Body of pancreas (tissue), 4 donors: ENCODE measurements around the gene MGLL. TPM values are rescaled to one million over a fixed set of nuclear protein-coding genes. Genes with fewer than 3 reads are reported as not detected.

Experiments
- ATAC-seq: fragments of 150-250 bp; one replicate; pipeline ENCODE4 v1.9.1; 2016
- DNase-seq, 4 donors: peaks; one replicate each; pipeline ENCODE4 v3.0.0-alpha.2; 2019
- H3K27ac ChIP-seq, 4 donors: fragments of 200-600 bp; sonication (generic); 1 replicate in 3 of 4; 2 replicates in 1 of 4; pipeline versions ENCODE4 v1.5.1 to v1.6.1; 2016 to 2019; ENCODE audit warnings: mild to moderate bottlenecking in 1 of 4, mixed read lengths in 1 of 4, moderate library complexity in 1 of 4
- H3K27me3 ChIP-seq, 2 donors: fragments of 200-600 bp; sonication (generic); one replicate each; pipeline ENCODE4 v1.6.0; 2016; ENCODE audit warnings: mild to moderate bottlenecking in 1 of 2
- H3K36me3 ChIP-seq, 2 donors: fragments of 200-600 bp; sonication (generic); replicated peaks in 1 of 2; 2 replicates each; pipeline ENCODE4 v1.5.1; 2016; ENCODE audit warnings: low read depth in 2 of 2; ENCODE audit not compliant: insufficient read depth in 1 of 2
- H3K4me1 ChIP-seq: fragments of 200-600 bp; sonication (generic); one replicate; pipeline ENCODE4 v1.6.0; 2016
- H3K4me3 ChIP-seq, 2 donors: fragments of 200-600 bp; sonication (generic); 1 replicate in 1 of 2; 2 replicates in 1 of 2; pipeline ENCODE4 v1.5.1; 2016 to 2019
- H3K9me3 ChIP-seq, 3 donors: fragments of 200-600 bp; sonication (generic); 1 replicate in 2 of 3; 2 replicates in 1 of 3; pipeline ENCODE4 v1.5.1; 2016
- POLR2A ChIP-seq, 3 donors: fragments of 450-650 bp; IDR thresholded peaks; one replicate each; pipeline ENCODE4 v1.6.1; 2016; ENCODE audit warnings: antibody characterized with exemption in 3 of 3, mild to moderate bottlenecking in 2 of 3
- WGBS, 2 donors: methylation state at CpG; one replicate each; pipeline ENCODE4 v1.1.5; 2017; 5-methylcytosine and 5-hydroxymethylcytosine counted together
- intact Hi-C: fragments of 100-400 bp; cut with DNase I; formaldehyde crosslinking; loops from one replicate; pipeline ENCODE4 v1.15.1; 2023
- total RNA-seq, 2 donors: library from RNA; depleted of rRNA; stranded (reverse); fragments of >200 nt; gene quantifications; one replicate each; pipeline ENCODE4 v1.1.0, GENCODE V29; 2016
- TF ChIP-seq, protein P1 (sequence below), 7 experiments: fragments of 450-650 bp in 4 of 7; fragments of 200-600 bp in 3 of 7; sonication (generic) in 3 of 7; IDR thresholded peaks; one replicate each; pipeline ENCODE4 v1.5.1; 2016 to 2019; ENCODE audit warnings: antibody characterized with exemption in 7 of 7

Gene MGLL
- total RNA-seq, 2 donors from 2014 or later = 14.8 to 20.2 TPM

DNA sequence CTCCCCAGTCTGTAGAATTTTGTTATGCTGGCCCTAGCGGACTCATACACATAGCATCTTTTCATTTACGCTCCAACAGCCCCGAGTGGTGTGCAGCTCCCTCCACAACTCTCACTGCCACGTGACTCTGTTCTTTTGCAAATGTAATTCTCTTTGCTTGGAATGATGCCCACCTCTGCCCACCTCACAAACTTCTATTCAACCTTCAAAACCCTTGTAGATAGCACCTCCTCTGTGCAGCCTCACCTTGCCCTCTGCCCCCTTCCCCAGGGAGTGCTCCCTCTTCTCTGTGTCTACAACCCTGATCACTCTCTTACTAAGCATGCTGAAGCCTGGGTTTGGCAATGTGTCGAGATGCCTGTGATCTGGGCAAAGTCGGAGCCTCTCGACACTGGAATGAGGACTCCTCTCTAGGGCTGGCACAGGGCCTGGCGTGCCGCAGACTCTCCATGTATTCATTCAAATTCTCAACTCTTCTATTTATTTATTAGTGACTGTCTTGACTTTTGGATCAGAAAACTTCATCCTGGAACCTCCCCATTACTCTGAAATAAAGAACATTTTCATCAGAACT lies 73.5 kb downstream of the MGLL start:
- 92 to 93% methylated on average over 9 of the region's 9 CpGs for WGBS, 2 donors
- Histone ChIP-seq H3K27me3 (no peaks in the 10 kb centered on the region), H3K9me3 (no peaks in the 10 kb centered on the region), H3K4me1 (peaks cover 24% of the 10 kb centered on the region), H3K36me3 (no peaks in the 10 kb centered on the region), H3K4me3 (no peak overlapping the region), H3K27ac (peak overlapping the region in 1 of 4 donors; percentile 43)
- DNase-seq (peak in 1 of 4 donors; percentile 13), ATAC-seq (no peak)
- TF ChIP-seq, protein P1, sequence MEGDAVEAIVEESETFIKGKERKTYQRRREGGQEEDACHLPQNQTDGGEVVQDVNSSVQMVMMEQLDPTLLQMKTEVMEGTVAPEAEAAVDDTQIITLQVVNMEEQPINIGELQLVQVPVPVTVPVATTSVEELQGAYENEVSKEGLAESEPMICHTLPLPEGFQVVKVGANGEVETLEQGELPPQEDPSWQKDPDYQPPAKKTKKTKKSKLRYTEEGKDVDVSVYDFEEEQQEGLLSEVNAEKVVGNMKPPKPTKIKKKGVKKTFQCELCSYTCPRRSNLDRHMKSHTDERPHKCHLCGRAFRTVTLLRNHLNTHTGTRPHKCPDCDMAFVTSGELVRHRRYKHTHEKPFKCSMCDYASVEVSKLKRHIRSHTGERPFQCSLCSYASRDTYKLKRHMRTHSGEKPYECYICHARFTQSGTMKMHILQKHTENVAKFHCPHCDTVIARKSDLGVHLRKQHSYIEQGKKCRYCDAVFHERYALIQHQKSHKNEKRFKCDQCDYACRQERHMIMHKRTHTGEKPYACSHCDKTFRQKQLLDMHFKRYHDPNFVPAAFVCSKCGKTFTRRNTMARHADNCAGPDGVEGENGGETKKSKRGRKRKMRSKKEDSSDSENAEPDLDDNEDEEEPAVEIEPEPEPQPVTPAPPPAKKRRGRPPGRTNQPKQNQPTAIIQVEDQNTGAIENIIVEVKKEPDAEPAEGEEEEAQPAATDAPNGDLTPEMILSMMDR (IDR thresholded peaks at IDR 0.05) = no peak
- no peak for TF ChIP-seq POLR2A (IDR thresholded peaks at IDR 0.05)
- intact Hi-C loops = no loop called here

DNA sequence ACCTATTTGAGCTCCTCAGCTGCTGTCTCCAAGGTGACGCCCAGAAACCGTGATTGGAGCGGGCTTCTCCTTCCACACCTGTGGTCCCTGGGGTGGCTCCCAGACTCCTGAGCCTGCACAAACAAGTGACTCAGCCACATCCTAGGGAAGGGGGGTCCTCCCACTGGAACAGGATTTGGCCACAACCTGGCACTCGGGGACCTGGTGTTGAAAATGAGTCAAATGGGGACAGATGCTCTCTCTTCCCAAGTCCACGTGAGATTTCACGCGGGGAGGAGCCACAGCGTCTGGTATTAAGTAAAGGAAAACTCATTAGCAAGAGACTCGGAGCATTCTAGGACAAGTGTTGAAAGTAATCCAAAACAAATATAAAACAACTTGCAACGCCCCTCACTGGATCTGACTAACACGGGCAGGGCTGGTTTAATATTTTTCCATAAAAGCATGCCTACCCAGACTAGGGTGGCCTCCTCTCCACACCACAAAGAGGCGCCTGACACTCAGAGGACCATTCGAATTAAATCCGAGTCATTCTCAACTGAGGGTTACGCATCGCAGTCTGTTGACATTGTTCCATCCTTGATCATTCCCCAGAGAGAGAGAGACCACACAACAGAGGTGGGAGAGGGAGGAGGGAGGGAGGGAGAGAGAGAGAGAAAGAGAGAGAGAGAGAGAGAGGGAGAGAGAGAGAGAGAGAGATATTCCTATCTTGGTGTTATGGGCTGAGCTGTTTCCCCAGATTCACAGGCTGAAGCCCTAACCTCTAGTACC lies 74.4 kb downstream of the MGLL start:
- TF ChIP-seq POLR2A (IDR thresholded peaks at IDR 0.05) = no peak
- TF ChIP-seq, protein P1 (IDR thresholded peaks at IDR 0.05) = peak in 3 of 7 experiments; percentile 13 to 29 (median 18)
- H3K27me3 ChIP-seq = no peaks in the 10 kb centered on the region
- ATAC-seq = peak; percentile 70
- peak overlapping the region; percentile 23 to 49 (median 40) for H3K27ac ChIP-seq
- WGBS, 2 donors = 20 to 23% methylated on average over 15 to 16 of the region's 16 CpGs
- intact Hi-C loops = no loop called here
- no peak overlapping the region for H3K4me3 ChIP-seq
- H3K4me1 ChIP-seq = peaks cover 24% of the 10 kb centered on the region
- no peaks in the 10 kb centered on the region for H3K9me3 ChIP-seq
- DNase-seq = peak; percentile 48 to 95 (median 71)
- H3K36me3 ChIP-seq = no peaks in the 10 kb centered on the region

DNA sequence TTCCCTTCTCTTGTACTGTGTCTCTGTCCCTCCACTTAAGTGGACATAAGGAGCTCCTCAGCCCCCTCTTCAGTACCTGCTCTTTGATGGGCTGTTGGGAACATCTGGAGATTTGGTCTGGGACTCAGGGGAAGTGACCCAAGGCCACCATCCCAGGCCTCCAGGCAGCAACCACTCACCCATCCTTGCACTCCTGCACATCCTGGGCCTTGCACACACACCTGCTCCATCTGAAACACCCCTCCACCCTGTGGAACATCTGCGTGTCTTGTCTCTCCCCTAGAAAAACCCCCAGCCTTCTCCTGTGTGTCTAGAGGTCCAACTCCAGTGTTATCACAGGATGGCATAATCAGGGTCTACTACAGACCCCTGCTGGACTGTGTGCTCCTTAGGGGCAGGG lies 75.2 kb downstream of the MGLL start:
- TF ChIP-seq POLR2A (IDR thresholded peaks at IDR 0.05) = no peak
- TF ChIP-seq, protein P1 (IDR thresholded peaks at IDR 0.05) = no peak
- ATAC-seq = no peak
- Histone ChIP-seq H3K36me3 (no peaks in the 10 kb centered on the region), H3K4me3 (no peak overlapping the region), H3K9me3 (no peaks in the 10 kb centered on the region), H3K27me3 (no peaks in the 10 kb centered on the region), H3K4me1 (peaks cover 24% of the 10 kb centered on the region), H3K27ac (peak overlapping the region in 2 of 4 donors; percentile 25 to 43)
- intact Hi-C loops = no loop called here
- no peak for DNase-seq
- WGBS, 2 donors = 88 to 100% methylated on average over 1 of the region's 1 CpG

DNA sequence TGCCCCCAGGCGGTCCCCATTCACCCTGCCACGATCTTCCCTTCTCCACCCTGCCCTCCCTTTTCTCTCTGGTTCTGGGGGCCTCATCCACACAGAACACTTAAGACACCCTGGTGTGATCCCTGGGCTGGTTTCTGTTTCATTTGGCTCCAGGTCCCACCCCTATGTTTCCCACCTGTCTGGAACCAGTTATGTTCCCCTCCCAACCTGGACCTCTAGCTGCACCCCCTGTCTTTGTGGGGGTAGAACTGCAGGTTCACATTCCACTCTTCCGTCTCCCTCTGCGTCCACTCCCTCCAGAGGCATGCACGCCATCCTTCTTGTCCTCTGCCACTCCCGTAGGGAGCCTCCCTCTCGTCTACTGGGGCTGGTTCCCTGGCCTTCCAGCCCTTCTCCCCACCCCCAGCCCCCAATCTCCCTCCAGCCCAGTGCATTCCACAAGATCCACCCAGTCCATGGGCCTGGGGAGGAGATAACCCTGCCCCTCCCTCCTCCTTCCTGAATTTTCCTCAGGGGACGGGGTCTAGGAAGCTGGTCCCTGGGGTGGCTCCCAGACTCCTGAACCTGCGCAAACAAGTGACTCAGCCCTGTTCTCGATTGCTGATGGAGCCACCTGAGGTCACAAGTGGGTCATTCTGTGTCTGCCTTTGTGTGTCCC lies 75.8 kb downstream of the MGLL start:
- intact Hi-C loops = no loop called here
- peak in 1 of 4 donors; percentile 64 for DNase-seq
- no peak overlapping the region for H3K4me3 ChIP-seq
- ATAC-seq = no peak
- peak overlapping the region in 2 of 4 donors; percentile 8 to 43 for H3K27ac ChIP-seq
- peaks cover 24% of the 10 kb centered on the region for H3K4me1 ChIP-seq
- TF ChIP-seq POLR2A (IDR thresholded peaks at IDR 0.05) = no peak
- no peaks in the 10 kb centered on the region for H3K27me3 ChIP-seq
- H3K36me3 ChIP-seq = no peaks in the 10 kb centered on the region
- 82 to 84% methylated on average over 10 of the region's 10 CpGs for WGBS, 2 donors
- no peaks in the 10 kb centered on the region for H3K9me3 ChIP-seq

DNA sequence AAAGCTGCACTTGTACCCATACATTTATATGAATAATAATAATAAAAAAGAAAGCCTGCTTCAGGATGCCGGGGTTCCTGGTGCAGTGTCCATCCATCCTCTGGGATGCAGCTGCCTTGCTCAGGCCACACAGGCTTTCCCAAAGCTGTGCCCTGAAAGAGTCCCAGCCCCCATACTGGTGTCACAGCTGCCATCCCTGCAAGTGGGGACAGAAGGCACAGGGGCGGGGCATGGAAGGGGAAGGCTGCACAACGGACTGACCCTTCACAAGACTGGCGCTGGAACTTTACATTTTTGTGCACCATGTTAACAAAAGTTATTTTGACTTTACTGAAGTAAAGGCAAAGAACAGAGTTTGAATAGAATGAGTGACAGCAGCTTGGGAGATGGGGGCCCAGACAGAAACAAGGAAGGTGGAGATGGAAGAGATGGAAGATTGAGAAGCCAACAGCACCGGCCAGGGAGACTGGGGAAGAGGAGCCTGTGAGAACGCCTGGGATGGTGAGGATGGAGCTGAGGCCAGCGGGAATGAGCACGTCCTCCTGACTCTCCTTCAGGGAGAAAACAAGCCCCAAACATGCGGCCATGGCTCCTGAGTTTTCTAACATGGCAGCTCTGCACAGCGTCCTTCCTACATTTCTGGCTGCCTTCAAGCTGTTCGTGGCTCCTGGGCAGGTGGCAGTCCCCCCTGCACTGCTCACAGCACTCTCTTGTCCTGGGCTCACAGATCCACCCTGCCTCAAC lies 76.5 kb downstream of the MGLL start:
- Histone ChIP-seq H3K4me3 (no peak overlapping the region), H3K9me3 (no peaks in the 10 kb centered on the region), H3K36me3 (no peaks in the 10 kb centered on the region), H3K4me1 (peaks cover 24% of the 10 kb centered on the region), H3K27ac (no peak overlapping the region), H3K27me3 (no peaks in the 10 kb centered on the region)
- 82 to 85% methylated on average over 11 of the region's 11 CpGs for WGBS, 2 donors
- ATAC-seq = no peak
- TF ChIP-seq, protein P1 (IDR thresholded peaks at IDR 0.05) = no peak
- no peak for TF ChIP-seq POLR2A (IDR thresholded peaks at IDR 0.05)
- no peak for DNase-seq
- intact Hi-C loops = no loop called here
